IPS-20b (cell line): Measurements from ENCODE around the gene ATP6V1E1.
A peak's percentile ranks its signal among the peaks of the same experiment; 100 is the strongest.
"Not testable (repeated sequence)": the region's sequence is repeated elsewhere in the genome, so short reads cannot be mapped to it uniquely, and the experiment has no call there.

Experiments
- H3K27ac ChIP-seq: one replicate; pipeline ENCODE4 v1.5.1; 2013; ENCODE audit warnings: low read length
- H3K27me3 ChIP-seq: 2 replicates; pipeline ENCODE4 v1.6.1; 2013; ENCODE audit warnings: mild to moderate bottlenecking, low read length, inconsistent platforms; ENCODE audit not compliant: insufficient read depth
- H3K36me3 ChIP-seq: 2 replicates; pipeline ENCODE4 v1.6.1; 2013; ENCODE audit warnings: low read depth, mild to moderate bottlenecking, inconsistent platforms, low read length, moderate library complexity; ENCODE audit not compliant: insufficient read depth
- H3K4me1 ChIP-seq: 2 replicates; pipeline ENCODE4 v1.6.1; 2013; ENCODE audit warnings: mild to moderate bottlenecking, control low read depth, inconsistent platforms, low read length, moderate library complexity; ENCODE audit not compliant: insufficient read depth
- H3K4me3 ChIP-seq: 2 replicates; pipeline ENCODE4 v1.5.1; 2013; ENCODE audit warnings: mild to moderate bottlenecking, low read length, inconsistent platforms
- H3K9ac ChIP-seq: 2 replicates; pipeline ENCODE4 v1.6.1; 2013; ENCODE audit warnings: low read depth, mild to moderate bottlenecking, inconsistent platforms, low read length, moderate library complexity
- H3K9me3 ChIP-seq: 2 replicates; pipeline ENCODE4 v1.6.1; 2013; ENCODE audit warnings: mild to moderate bottlenecking, low read depth, low read length, inconsistent platforms; ENCODE audit not compliant: insufficient read depth

The ATP6V1E1 gene

DNA sequence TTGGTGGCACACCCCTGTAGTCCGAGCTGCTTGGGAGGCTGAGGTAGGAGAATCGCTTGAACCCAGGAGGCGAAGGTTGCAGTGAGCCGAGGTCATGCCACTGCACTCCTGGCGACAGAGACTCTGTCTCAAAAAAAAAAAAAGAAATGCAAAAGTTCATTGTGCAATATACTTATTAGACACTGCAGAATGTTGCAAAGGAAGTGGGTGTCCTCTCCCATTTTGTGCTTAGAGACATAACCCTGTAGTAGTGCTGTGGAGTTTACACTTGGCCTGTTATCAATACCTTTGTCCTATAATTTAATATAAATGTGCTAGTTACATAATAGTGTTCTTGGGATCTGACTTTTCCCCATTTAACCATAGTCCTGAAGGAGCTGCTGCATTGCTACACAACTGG, 19.4 kb upstream of the ATP6V1E1 start:
- Histone ChIP-seq H3K36me3 (no peaks in the 10 kb centered on the region), H3K27me3 (no peaks in the 10 kb centered on the region), H3K9ac (no peak overlapping the region), H3K27ac (no peak overlapping the region), H3K4me3 (no peak overlapping the region), H3K9me3 (no peaks in the 10 kb centered on the region), H3K4me1 (no peaks in the 10 kb centered on the region)

DNA sequence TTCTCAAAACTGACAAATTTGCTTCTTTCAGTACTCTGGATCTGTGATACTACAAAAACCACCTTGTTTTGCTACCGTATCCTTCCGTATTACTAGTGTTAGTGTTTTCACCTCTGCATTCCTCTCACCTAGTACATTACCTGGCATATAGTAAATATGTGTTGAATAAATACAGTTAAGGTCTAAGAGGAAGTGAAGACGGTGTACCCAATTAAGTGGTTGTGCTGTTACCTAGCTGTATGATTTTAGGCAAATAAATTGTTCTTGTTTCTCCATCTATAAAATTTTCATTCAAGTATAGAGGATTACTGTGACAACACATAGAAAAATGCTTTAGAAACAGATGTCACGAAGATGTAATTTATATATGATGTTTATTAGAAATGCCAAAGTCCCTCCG, 18.9 kb upstream of the ATP6V1E1 start:
- Histone ChIP-seq H3K4me3 (no peak overlapping the region), H3K27me3 (no peaks in the 10 kb centered on the region), H3K9me3 (no peaks in the 10 kb centered on the region), H3K4me1 (no peaks in the 10 kb centered on the region), H3K36me3 (no peaks in the 10 kb centered on the region), H3K27ac (no peak overlapping the region), H3K9ac (no peak overlapping the region)

DNA sequence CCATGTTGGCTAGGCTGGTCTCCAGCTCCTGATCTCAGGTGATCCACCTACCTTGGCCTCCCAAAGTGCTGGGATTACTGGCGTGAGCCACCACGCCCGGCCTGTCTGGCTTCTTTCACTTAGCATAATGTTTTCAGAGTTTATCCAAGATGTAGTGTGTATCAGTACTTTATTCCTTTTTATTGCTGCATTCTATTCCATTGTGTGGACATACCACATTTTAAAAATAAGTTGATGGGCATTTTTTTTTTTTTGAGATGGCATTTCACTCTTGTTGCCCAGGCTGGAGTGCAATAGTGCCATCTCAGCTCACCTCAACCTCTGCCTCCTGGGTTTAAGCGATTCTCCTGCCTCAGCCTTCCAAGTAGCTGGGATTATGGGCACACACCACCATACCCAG, 13.8 kb upstream of the ATP6V1E1 start:
- H3K9me3 ChIP-seq, H3K4me3 ChIP-seq, H3K36me3 ChIP-seq, H3K9ac ChIP-seq, H3K27me3 ChIP-seq, H3K27ac ChIP-seq, H3K4me1 ChIP-seq: not testable (repeated sequence)

DNA sequence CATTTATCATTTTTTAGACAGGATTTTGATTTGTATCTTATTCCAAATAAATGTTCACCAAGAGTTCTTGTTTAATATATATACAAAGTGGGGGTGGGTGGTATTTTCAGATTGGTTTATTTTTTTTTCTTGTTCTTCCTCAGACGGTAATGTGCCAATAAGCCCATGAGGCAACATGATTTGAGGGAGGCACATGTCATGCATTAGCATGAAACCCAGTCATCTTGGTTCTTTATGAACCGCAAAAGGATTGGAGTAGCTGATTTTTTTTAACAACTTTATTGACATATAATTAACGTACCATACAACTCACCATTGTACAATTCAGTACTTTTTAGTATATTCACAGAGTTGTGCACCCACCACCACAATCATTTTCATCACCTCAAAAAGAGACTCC, 12.7 kb upstream of the ATP6V1E1 start:
- Histone ChIP-seq H3K9ac (no peak overlapping the region), H3K27ac (no peak overlapping the region), H3K4me3 (no peak overlapping the region), H3K4me1 (no peaks in the 10 kb centered on the region), H3K36me3 (peaks cover 5% of the 10 kb centered on the region; the same call in 1 of the 2 replicates), H3K27me3 (no peaks in the 10 kb centered on the region), H3K9me3 (no peaks in the 10 kb centered on the region)

DNA sequence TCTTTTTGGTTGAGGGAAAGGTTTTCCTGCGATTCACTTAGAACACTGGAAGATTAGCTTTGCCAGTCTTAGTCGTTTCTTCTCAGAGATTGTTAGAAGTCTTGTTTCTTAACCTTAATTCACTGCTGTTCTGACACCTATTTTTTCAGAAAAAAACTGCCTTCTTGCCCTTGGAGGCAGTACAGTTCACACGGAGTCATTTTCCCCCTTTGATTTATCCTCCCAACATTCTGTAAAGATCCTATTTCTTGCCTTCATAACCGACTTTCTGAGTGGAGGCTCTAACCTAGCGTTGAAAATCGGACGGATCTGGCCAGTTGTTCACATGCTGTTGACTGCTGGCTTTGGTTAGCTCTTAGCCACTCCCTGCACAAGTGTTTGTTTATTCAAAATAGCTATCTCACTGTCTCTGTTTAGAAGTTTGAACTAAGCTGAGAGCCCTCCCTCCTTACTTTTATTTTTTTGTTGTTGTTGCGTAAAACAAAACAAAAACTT, 10.7 kb upstream of the ATP6V1E1 start:
- peak overlapping the region; percentile 82 for H3K4me3 ChIP-seq
- H3K4me1 ChIP-seq, result no peaks in the 10 kb centered on the region
- H3K9ac ChIP-seq, result peak overlapping the region; percentile 90
- peaks cover 5% of the 10 kb centered on the region; the same call in 1 of the 2 replicates for H3K36me3 ChIP-seq
- H3K27me3 ChIP-seq, result no peaks in the 10 kb centered on the region
- peak overlapping the region; percentile 90 for H3K27ac ChIP-seq
- no peaks in the 10 kb centered on the region for H3K9me3 ChIP-seq

DNA sequence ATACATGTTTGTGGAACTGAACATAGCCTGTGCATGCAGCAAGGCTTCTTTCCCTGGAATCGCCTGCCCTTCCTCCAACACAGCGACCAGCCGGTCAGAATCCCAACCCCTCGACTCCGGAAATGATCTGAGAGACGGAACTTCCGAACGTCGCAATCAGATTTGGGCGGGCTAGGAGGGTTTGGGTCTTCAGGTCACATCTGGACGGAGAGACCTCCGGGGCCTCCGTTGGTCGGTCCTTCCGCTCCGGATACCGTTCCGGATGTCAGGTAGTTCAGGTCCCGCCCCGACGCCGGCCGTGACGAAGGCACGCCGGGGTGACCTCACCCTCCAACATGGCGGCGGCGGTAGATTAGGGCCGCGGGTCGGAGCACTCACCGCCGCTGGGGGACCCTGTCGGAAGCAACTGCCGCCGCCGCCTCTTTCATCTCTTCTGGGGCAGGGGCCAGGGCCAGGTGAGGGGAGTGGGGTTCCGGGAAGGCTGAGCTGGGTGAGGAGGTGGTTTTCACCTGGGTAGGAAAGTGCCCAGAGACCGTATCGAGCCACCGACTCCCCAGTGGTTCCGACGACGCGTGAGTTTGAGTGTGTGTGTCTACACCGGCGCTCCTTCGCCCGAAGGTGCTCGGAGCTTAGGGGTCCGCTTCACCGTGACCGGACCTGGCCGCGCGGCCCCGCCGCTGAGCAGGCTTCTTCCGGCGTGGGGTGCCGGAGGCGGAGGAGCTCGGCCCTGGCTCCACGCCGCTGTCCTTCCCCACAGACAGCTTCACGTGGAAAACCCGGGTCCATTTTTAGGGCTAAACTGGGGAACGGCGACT, 10.1 kb upstream of the ATP6V1E1 start, which contains the start of gene BCL2L13:
TSS of gene BCL2L13 (plus strand) at position 326 of the 815 bp plus-strand sequence. CDS start 16,955 bp downstream, outside the sequence.
- Histone ChIP-seq H3K36me3 (peaks cover 5% of the 10 kb centered on the region; the same call in 1 of the 2 replicates), H3K9me3 (no peaks in the 10 kb centered on the region), H3K27ac (peak within 1 kb of the TSS; percentile 90)

DNA sequence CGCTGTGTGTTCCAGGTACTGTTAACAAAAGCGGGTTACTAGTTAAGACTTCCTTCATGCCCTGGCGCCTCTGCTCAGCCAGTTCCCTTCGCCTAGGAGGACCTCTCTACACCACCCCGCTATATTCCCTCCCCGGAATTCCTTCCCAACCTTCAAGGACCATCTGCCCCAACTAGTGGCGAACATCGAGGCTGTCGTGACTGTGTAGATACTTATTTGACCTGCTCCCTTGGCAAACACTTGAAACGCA, 9.6 kb upstream of the ATP6V1E1 start:
- Histone ChIP-seq H3K9ac (peak overlapping the region; percentile 90), H3K36me3 (peaks cover 5% of the 10 kb centered on the region; the same call in 1 of the 2 replicates), H3K27ac (peak overlapping the region; percentile 90), H3K4me1 (no peaks in the 10 kb centered on the region; the same call in 1 of the 2 replicates), H3K9me3 (no peaks in the 10 kb centered on the region), H3K4me3 (peak overlapping the region; percentile 82), H3K27me3 (no peaks in the 10 kb centered on the region)

More for the DNA sequence above, 10.1 kb upstream of the ATP6V1E1 start, which contains the start of gene BCL2L13:
- H3K4me1 ChIP-seq, result no peaks in the 10 kb centered on the region; the same call in 1 of the 2 replicates
- H3K4me3 ChIP-seq, result peak within 1 kb of the TSS; percentile 82
- H3K27me3 ChIP-seq, result no peaks in the 10 kb centered on the region
- peak within 1 kb of the TSS; percentile 90 for H3K9ac ChIP-seq

DNA sequence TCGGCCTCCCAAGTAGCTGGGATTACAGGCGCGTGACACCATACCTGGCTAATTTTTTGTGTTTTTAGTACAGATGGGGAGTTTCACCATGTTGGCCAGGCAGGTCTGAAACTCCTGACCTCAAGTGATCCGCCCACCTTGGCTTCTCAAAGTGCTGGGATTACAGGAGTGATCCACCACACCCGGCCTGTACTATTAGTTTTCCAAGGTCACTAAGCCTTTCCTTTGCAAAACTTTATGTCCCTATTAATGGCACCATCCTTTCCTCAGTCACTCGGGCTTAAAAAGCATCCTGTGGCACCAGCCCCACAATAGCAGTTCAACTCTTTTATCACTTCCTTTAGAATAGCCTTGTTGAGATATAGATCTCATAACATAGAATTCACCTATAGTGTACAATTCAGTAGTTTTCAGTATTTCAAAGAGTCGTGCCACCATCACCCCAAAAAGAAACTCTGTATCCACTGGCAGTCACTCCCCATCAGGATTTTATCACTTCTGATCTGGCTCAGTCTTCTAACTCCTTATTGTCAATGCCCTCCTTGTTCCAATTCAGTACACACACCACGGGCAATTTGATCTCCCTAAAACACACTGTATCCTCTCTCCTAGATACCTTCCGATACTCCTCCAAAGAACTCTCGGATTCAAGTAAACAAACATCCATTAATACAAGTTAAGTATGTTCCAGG, 9.1 kb upstream of the ATP6V1E1 start:
- Histone ChIP-seq H3K27me3 (no peaks in the 10 kb centered on the region), H3K4me3 (peak overlapping the region; percentile 82), H3K36me3 (peaks cover 5% of the 10 kb centered on the region; the same call in 1 of the 2 replicates), H3K9ac (peak overlapping the region; percentile 90; the same call in 1 of the 2 replicates), H3K4me1 (no peaks in the 10 kb centered on the region; the same call in 1 of the 2 replicates), H3K9me3 (no peaks in the 10 kb centered on the region), H3K27ac (peak overlapping the region; percentile 90)

DNA sequence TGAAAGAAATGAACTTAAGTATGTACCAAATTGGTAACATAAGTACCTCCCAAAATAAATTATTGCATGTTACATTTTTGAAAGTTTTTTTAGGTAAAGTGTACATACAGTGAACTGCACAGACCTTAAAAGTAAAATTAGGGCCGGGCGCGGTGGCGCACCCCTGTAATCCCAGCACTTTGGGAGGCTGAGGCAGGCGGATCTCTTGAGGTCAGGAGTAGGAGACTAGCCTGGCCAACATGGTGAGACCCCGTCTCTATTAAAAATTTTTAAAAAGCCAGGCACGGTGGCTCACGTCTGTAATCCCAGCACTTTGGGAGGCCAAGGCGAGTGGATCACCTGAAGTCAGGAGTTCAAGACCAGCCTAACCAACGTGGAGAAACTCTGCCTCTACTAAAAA, 8.3 kb upstream of the ATP6V1E1 start:
- H3K9ac ChIP-seq, H3K27ac ChIP-seq, H3K4me3 ChIP-seq, H3K27me3 ChIP-seq, H3K4me1 ChIP-seq, H3K9me3 ChIP-seq, H3K36me3 ChIP-seq: not testable (repeated sequence)

DNA sequence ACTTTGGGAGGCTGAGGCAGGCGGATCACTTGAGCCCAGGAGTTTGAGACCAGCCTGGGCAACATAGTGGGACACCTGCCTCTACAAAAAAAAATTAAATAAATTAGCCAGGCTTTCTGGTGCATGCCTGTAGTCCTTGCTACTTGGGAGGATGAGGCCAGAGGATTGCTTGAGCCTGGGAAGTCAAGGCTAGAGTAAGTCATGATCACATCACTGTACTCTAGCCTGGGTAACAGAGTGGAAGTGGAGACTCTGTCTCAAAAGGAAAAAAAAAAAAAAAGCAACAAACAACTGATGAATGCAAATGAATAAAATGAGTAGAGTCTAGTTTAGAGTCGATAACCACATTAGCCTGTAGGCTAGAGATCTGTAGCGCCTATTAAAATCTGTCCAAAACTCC, 6.1 kb upstream of the ATP6V1E1 start:
- H3K36me3 ChIP-seq, result no peaks in the 10 kb centered on the region
- no peak overlapping the region for H3K9ac ChIP-seq
- H3K4me3 ChIP-seq, result no peak overlapping the region
- no peaks in the 10 kb centered on the region for H3K27me3 ChIP-seq
- no peaks in the 10 kb centered on the region for H3K9me3 ChIP-seq
- no peak overlapping the region for H3K27ac ChIP-seq
- no peaks in the 10 kb centered on the region; the same call in 1 of the 2 replicates for H3K4me1 ChIP-seq

DNA sequence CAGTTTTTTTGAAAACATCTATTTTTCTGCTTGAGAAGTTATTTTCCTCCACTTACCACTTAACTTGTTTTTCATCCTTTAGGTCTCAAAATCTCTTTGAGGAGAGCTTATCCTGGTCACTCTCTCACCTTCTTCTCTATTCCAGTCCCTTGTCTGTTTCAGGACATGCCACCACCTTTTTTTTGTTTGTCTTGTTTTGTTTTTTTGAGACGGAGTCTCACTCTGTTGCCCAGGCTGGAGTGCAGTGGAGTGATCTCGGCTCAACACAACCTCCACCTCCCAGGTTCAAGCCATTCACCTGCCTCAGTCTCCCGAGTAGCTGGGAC, 5.4 kb upstream of the ATP6V1E1 start:
- Histone ChIP-seq H3K9ac (no peak overlapping the region), H3K9me3 (no peaks in the 10 kb centered on the region), H3K36me3 (no peaks in the 10 kb centered on the region), H3K27me3 (no peaks in the 10 kb centered on the region), H3K27ac (no peak overlapping the region), H3K4me1 (no peaks in the 10 kb centered on the region; the same call in none of the 2 replicates), H3K4me3 (no peak overlapping the region)
